Smooth muscle cell (in vitro differentiated cells): ENCODE results near the gene UNC13B. TPM values are rescaled to one million over a fixed set of nuclear protein-coding genes. Genes with fewer than 3 reads are reported as not detected.

ENCODE experiments used
- DNase-seq: peaks from one replicate; lab custom pipeline; 2025; ENCODE audit not compliant: unreplicated experiment; lab: John Stamatoyannopoulos, UW
- H2AFZ ChIP-seq: fragments of 200-600 bp; sonication (generic); 2 replicates; pipeline ENCODE4 v1.6.0; 2016; ENCODE audit warnings: antibody characterized with exemption, low read depth, mild to moderate bottlenecking
- H3F3A ChIP-seq: fragments of 200-600 bp; sonication (generic); 2 replicates; pipeline ENCODE4 v1.6.0; 2017; ENCODE audit warnings: antibody characterized with exemption, low read depth
- H3K27ac ChIP-seq: fragments of 200-600 bp; sonication (generic); 2 replicates; pipeline ENCODE4 v1.5.1; 2016; ENCODE audit warnings: low read depth, mild to moderate bottlenecking
- H3K27me3 ChIP-seq: fragments of 200-600 bp; sonication (generic); 2 replicates; pipeline ENCODE4 v1.6.1; 2016; ENCODE audit warnings: low read depth, mild to moderate bottlenecking
- H3K36me3 ChIP-seq: fragments of 200-600 bp; sonication (generic); 2 replicates; pipeline ENCODE4 v1.5.1; 2016; ENCODE audit warnings: low read depth
- H3K4me1 ChIP-seq: fragments of 200-600 bp; sonication (generic); 2 replicates; pipeline ENCODE4 v1.5.1; 2016; ENCODE audit warnings: low read depth
- H3K4me2 ChIP-seq: fragments of 200-600 bp; sonication (generic); 2 replicates; pipeline ENCODE4 v1.6.0; 2016; ENCODE audit warnings: mild to moderate bottlenecking
- H3K4me3 ChIP-seq: fragments of 200-600 bp; sonication (generic); 2 replicates; pipeline ENCODE4 v1.5.1; 2016; ENCODE audit warnings: mild to moderate bottlenecking
- H3K79me2 ChIP-seq: fragments of 200-600 bp; sonication (generic); 2 replicates; pipeline ENCODE4 v1.6.0; 2016; ENCODE audit warnings: low read depth, mild to moderate bottlenecking
- H3K9ac ChIP-seq: fragments of 200-600 bp; sonication (generic); 2 replicates; pipeline ENCODE4 v1.6.0; 2016; ENCODE audit warnings: low read depth
- H3K9me3 ChIP-seq: fragments of 200-600 bp; sonication (generic); replicated peaks from 2 replicates; pipeline ENCODE4 v1.5.1; 2016; ENCODE audit warnings: low read depth
- H4K20me1 ChIP-seq: fragments of 200-600 bp; sonication (generic); 2 replicates; pipeline ENCODE4 v1.6.0; 2016; ENCODE audit warnings: low read depth
- WGBS: methylation state at CpG from one replicate; pipeline ENCODE4 v1.1.7; 2016; ENCODE audit warnings: low lambda C conversion rate; 5-methylcytosine and 5-hydroxymethylcytosine counted together
- polyA plus RNA-seq: library from polyadenylated mRNA; unstranded; fragments of >200 nt; fragmentation: Nextera tagmentation; extraction: Ambion mirVana; gene quantifications from 2 replicates; pipeline ENCODE4 v1.2.1, GENCODE V29; 2016
- total RNA-seq: library from RNA; depleted of rRNA; stranded (reverse); fragments of >200 nt; gene quantifications from 2 replicates; pipeline ENCODE4 v1.2.3, GENCODE V29; 2014
- TF ChIP-seq, protein P1 (sequence below): fragments of 200-600 bp; sonication (generic); IDR thresholded peaks from 2 replicates; pipeline ENCODE4 v1.5.1; 2017; ENCODE audit warnings: borderline replicate concordance, mild to moderate bottlenecking, antibody characterized with exemption; ENCODE audit not compliant: insufficient read depth, poor library complexity, severe bottlenecking

UNC13B gene
- total and polyA plus RNA-seq, 2 experiments from 2014 or later = 9.2 to 15.1 TPM

DNA sequence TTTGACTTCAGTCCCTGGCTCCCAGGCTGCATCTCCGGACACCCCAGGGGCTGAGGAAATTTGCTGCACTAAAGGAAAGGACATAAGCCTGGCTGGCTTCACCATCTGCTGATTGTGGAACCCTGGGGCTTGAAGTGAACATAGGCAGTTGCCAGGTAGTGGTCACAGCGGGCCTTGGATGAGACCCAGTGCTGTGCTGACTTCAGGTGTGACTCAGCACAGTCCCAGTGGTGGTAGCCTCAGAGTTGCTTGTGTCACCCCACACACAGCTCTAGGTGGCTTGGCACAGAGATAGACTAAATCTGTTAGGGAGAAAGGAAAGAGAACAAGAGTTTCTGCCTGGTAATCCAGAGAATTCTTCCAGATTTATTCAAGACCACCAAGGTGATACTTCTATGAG lies 292.0 kb downstream of the UNC13B start:
- H3K9ac ChIP-seq = no peak overlapping the region
- no peaks in the 10 kb centered on the region for H3K36me3 ChIP-seq
- no peaks in the 10 kb centered on the region for H3K4me1 ChIP-seq
- H3K79me2 ChIP-seq = no peaks in the 10 kb centered on the region
- 91% methylated on average over 2 of the region's 2 CpGs for WGBS
- TF ChIP-seq, protein P1, sequence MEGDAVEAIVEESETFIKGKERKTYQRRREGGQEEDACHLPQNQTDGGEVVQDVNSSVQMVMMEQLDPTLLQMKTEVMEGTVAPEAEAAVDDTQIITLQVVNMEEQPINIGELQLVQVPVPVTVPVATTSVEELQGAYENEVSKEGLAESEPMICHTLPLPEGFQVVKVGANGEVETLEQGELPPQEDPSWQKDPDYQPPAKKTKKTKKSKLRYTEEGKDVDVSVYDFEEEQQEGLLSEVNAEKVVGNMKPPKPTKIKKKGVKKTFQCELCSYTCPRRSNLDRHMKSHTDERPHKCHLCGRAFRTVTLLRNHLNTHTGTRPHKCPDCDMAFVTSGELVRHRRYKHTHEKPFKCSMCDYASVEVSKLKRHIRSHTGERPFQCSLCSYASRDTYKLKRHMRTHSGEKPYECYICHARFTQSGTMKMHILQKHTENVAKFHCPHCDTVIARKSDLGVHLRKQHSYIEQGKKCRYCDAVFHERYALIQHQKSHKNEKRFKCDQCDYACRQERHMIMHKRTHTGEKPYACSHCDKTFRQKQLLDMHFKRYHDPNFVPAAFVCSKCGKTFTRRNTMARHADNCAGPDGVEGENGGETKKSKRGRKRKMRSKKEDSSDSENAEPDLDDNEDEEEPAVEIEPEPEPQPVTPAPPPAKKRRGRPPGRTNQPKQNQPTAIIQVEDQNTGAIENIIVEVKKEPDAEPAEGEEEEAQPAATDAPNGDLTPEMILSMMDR = no peak
- no peak overlapping the region for H3K27ac ChIP-seq
- H3K27me3 ChIP-seq = peaks cover 9% of the 10 kb centered on the region
- H3F3A ChIP-seq = no peaks in the 10 kb centered on the region
- H3K4me3 ChIP-seq = no peak overlapping the region
- no peak for DNase-seq
- no peaks in the 10 kb centered on the region for H3K9me3 ChIP-seq
- H2AFZ ChIP-seq = no peak overlapping the region
- no peak overlapping the region for H3K4me2 ChIP-seq
- no peaks in the 10 kb centered on the region for H4K20me1 ChIP-seq

Other genes with a start within 250 kb of the UNC13B start
- 0.22 and 0.49 TPM in 2 replicates for gene PHF24, start 203.7 kb upstream of the UNC13B start, total RNA-seq
- gene PHF24, start 203.7 kb upstream of the UNC13B start, polyA plus RNA-seq = 0.07 and 0.90 TPM in 2 replicates
- gene DNAJB5, start 172.3 kb upstream of the UNC13B start, total RNA-seq = 26.8 and 29.6 TPM in 2 replicates
- gene DNAJB5, start 172.3 kb upstream of the UNC13B start, polyA plus RNA-seq = 28.4 and 30.5 TPM in 2 replicates
- 207 and 234 TPM in 2 replicates for gene VCP, start 89.4 kb upstream of the UNC13B start, total RNA-seq
- gene VCP, start 89.4 kb upstream of the UNC13B start, polyA plus RNA-seq = 302 and 314 TPM in 2 replicates
- gene FANCG, start 82.1 kb upstream of the UNC13B start, total RNA-seq = 13.0 and 22.9 TPM in 2 replicates
- 19.0 and 21.9 TPM in 2 replicates for gene FANCG, start 82.1 kb upstream of the UNC13B start, polyA plus RNA-seq
- gene PIGO, start 65.4 kb upstream of the UNC13B start, total RNA-seq = 21.3 and 27.5 TPM in 2 replicates
- gene PIGO, start 65.4 kb upstream of the UNC13B start, polyA plus RNA-seq = 29.5 and 36.4 TPM in 2 replicates
- gene STOML2, start 58.9 kb upstream of the UNC13B start, total RNA-seq = 70.8 and 78.2 TPM in 2 replicates
- 125 and 130 TPM in 2 replicates for gene STOML2, start 58.9 kb upstream of the UNC13B start, polyA plus RNA-seq
- 30.2 and 37.1 TPM in 2 replicates for gene ATOSB, start 46.1 kb upstream of the UNC13B start, total RNA-seq
- gene ATOSB, start 46.1 kb upstream of the UNC13B start, polyA plus RNA-seq = 38.4 and 39.9 TPM in 2 replicates